SK-N-MC (cell line): Measurements from ENCODE around the gene FBXO21.

ENCODE experiments used
- EZH2 ChIP-seq: fragments of 200-600 bp; sonication (generic); IDR thresholded peaks from one replicate; pipeline ENCODE4 v1.6.1; 2017; ENCODE audit warnings: antibody characterized with exemption
- FOXP2 ChIP-seq: optimal IDR thresholded peaks from 2 replicates; pipeline ENCODE3; 2011; ENCODE audit warnings: mild to moderate bottlenecking, moderate library complexity; ENCODE audit not compliant: insufficient read depth; ENCODE audit errors: extremely low read length, control extremely low read depth
- POLR2AphosphoS5 ChIP-seq: IDR thresholded peaks from 2 replicates; pipeline ENCODE4 v1.6.1; 2012; ENCODE audit warnings: mild to moderate bottlenecking, low read depth, low read length, borderline replicate concordance

GRCh38 chr12:117093431-117093830, 96.8 kb downstream of the FBXO21 start:
- TF ChIP-seq EZH2 (no peak), POLR2AphosphoS5 (no peak), FOXP2 (no peak)
